HCT116 (cell line): Measurements from ENCODE around the gene BSND. TPM values are rescaled to one million over a fixed set of nuclear protein-coding genes. Genes with fewer than 3 reads are reported as not detected.

Experiments used
- ATAC-seq: fragments of 200-7000 bp; cut with Tn5 transposase; 2 replicates; pipeline ENCODE4 v1.9.1; 2020; ENCODE audit warnings: mild to moderate bottlenecking, moderate library complexity
- BruUV-seq: library from RNA; stranded (reverse); fragments of 400-500 nt; replicated peaks from 2 replicates; lab custom pipeline; 2021; lab: Mats Ljungman, UMichigan
- CTCF ChIA-PET: fragments of 300-600 bp; sonication (Branson Sonifier 250); formaldehyde crosslinking; loops from one replicate; lab custom pipeline; 2021; ENCODE audit warnings: antibody characterized with exemption; lab: Charles Lee
- POLR2A ChIA-PET: fragments of 300-600, 350-600 bp; sonication (Branson Sonifier 250); formaldehyde crosslinking; loops from one replicate; lab custom pipeline; 2021; ENCODE audit warnings: antibody characterized with exemption; lab: Charles Lee
- RAD21 ChIA-PET, 2 experiments: fragments of 300-600 bp; sonication (Branson Sonifier 250); formaldehyde crosslinking; loops; one replicate each; lab custom pipeline; 2023; ENCODE audit warnings: low total read pairs in 2 of 2; ENCODE audit not compliant: uncharacterized antibody in 2 of 2, unreplicated experiment in 2 of 2, low non-redundant PET in 1 of 2; lab: Charles Lee
- DNase-seq: peaks from one replicate; pipeline ENCODE4 v3.0.0-alpha.2; 2010; ENCODE audit warnings: low read depth, low spot score
- H2AFZ ChIP-seq: fragments of 200-600 bp; shearing (Covaris generic), sonication (generic); 2 replicates; pipeline ENCODE4 v1.6.1; 2017; ENCODE audit warnings: low read depth, mixed run types, mixed read lengths, antibody characterized with exemption, low read length; ENCODE audit not compliant: poor library complexity, severe bottlenecking
- H3K27ac ChIP-seq: 2 replicates; pipeline ENCODE4 v1.5.1; 2012; ENCODE audit warnings: low read depth, low read length
- H3K27me3 ChIP-seq: fragments of 200-600 bp; sonication (generic); 2 replicates; pipeline ENCODE4 v1.6.1; 2016; ENCODE audit warnings: mixed run types, low read length, mixed read lengths; ENCODE audit not compliant: insufficient read depth
- H3K36me3 ChIP-seq, 2 experiments: fragments of 200-500 bp in 1 of 2; fragments of 200-600 bp in 1 of 2; sonication (Bioruptor generic) in 1 of 2; sonication (generic) in 1 of 2; 2 replicates each; pipeline versions ENCODE4 v1.5.1 to v1.6.1; 2014 to 2016; ENCODE audit warnings: low read length in 2 of 2, inconsistent platforms in 1 of 2, mixed read lengths in 1 of 2, mixed run types in 1 of 2; ENCODE audit not compliant: insufficient read depth in 2 of 2, control insufficient read depth in 1 of 2
- H3K4me1 ChIP-seq, 2 experiments: fragments of 200-600 bp in 1 of 2; sonication (generic) in 1 of 2; 2 replicates each; pipeline versions ENCODE4 v1.5.1 to v1.6.1; 2012 to 2017; ENCODE audit warnings: low read length in 2 of 2, inconsistent platforms in 1 of 2, mild to moderate bottlenecking in 1 of 2, mixed read lengths in 1 of 2, mixed run types in 1 of 2, moderate library complexity in 1 of 2; ENCODE audit not compliant: insufficient read depth in 2 of 2, control insufficient read depth in 1 of 2
- H3K4me2 ChIP-seq: fragments of 200-600 bp; sonication (generic); 2 replicates; pipeline ENCODE4 v1.6.1; 2017; ENCODE audit warnings: mixed run types, low read length, mixed read lengths
- H3K4me3 ChIP-seq, 2 experiments: fragments of 200-600 bp in 1 of 2; sonication (generic) in 1 of 2; replicated peaks in 1 of 2; 2 replicates each; pipeline ENCODE4 v1.5.1; 2011 to 2016; ENCODE audit warnings: low read length in 2 of 2, control low read depth in 1 of 2, low read depth in 1 of 2, mild to moderate bottlenecking in 1 of 2, mixed read lengths in 1 of 2, mixed run types in 1 of 2
- H3K79me2 ChIP-seq: fragments of 200-600 bp; sonication (generic); 2 replicates; pipeline ENCODE4 v1.6.1; 2017; ENCODE audit warnings: mild to moderate bottlenecking, mixed run types, low read length, moderate library complexity, mixed read lengths; ENCODE audit not compliant: insufficient read depth
- H3K9ac ChIP-seq: fragments of 200-600 bp; sonication (generic); 2 replicates; pipeline ENCODE4 v1.6.1; 2016; ENCODE audit warnings: low read length, mixed read lengths
- H3K9me2 ChIP-seq: fragments of 200-600 bp; sonication (generic), shearing (Covaris generic); 2 replicates; pipeline ENCODE4 v1.6.1; 2017; ENCODE audit warnings: mixed run types, mild to moderate bottlenecking, moderate library complexity; ENCODE audit not compliant: insufficient read depth
- H3K9me3 ChIP-seq, 2 experiments: fragments of 200-500 bp in 1 of 2; fragments of 200-600 bp in 1 of 2; sonication (Bioruptor generic) in 1 of 2; sonication (generic) in 1 of 2; 2 replicates each; pipeline ENCODE4 v1.6.1; 2014 to 2017; ENCODE audit warnings: low read length in 2 of 2, mixed read lengths in 2 of 2, inconsistent platforms in 1 of 2, low read depth in 1 of 2, mild to moderate bottlenecking in 1 of 2, mixed run types in 1 of 2, moderate library complexity in 1 of 2; ENCODE audit not compliant: control insufficient read depth in 1 of 2, insufficient read depth in 1 of 2
- H4K20me1 ChIP-seq: fragments of 200-600 bp; sonication (generic), shearing (Covaris generic); 2 replicates; pipeline ENCODE4 v1.6.1; 2017; ENCODE audit warnings: mixed run types, mild to moderate bottlenecking, moderate library complexity; ENCODE audit not compliant: insufficient read depth
- ATF3 ChIP-seq: IDR thresholded peaks from 2 replicates; pipeline ENCODE4 v1.6.1; 2012
- CBX3 ChIP-seq: IDR thresholded peaks from 2 replicates; pipeline ENCODE4 v1.6.1; 2012; ENCODE audit warnings: low read depth
- CEBPB ChIP-seq: IDR thresholded peaks from 2 replicates; pipeline ENCODE4 v1.6.1; 2012; ENCODE audit warnings: low read depth
- EZH2 ChIP-seq: fragments of 200-600 bp; sonication (generic); IDR thresholded peaks from 2 replicates; pipeline ENCODE4 v1.6.1; 2017; ENCODE audit warnings: antibody characterized with exemption, mixed run types
- FOSL1 ChIP-seq: IDR thresholded peaks from 2 replicates; pipeline ENCODE4 v1.6.1; 2012; ENCODE audit warnings: low read depth
- MAX ChIP-seq: IDR thresholded peaks from 2 replicates; pipeline ENCODE4 v1.6.1; 2012
- POLR2A ChIP-seq: IDR thresholded peaks from 2 replicates; pipeline ENCODE4 v1.7.0; 2011; ENCODE audit warnings: borderline replicate concordance; ENCODE audit not compliant: insufficient read depth, insufficient read length; ENCODE audit errors: extremely low read depth
- POLR2AphosphoS5 ChIP-seq: IDR thresholded peaks from 2 replicates; pipeline ENCODE4 v1.6.1; 2011; ENCODE audit warnings: mild to moderate bottlenecking, low read depth, low read length, moderate library complexity
- TCF7L2 ChIP-seq: IDR thresholded peaks from 2 replicates; pipeline ENCODE4 v1.7.0; 2011; ENCODE audit warnings: borderline replicate concordance, inconsistent platforms; ENCODE audit not compliant: insufficient read depth, insufficient read length; ENCODE audit errors: extremely low read depth
- ZBTB33 ChIP-seq: IDR thresholded peaks from 2 replicates; pipeline ENCODE4 v1.6.1; 2011; ENCODE audit warnings: mild to moderate bottlenecking, low read length, moderate library complexity; ENCODE audit not compliant: insufficient replicate concordance; ENCODE audit errors: extremely low read depth
- ZNF274 ChIP-seq: fragments of 200-500 bp; sonication (Bioruptor generic); IDR thresholded peaks from 2 replicates; pipeline ENCODE4 v1.6.1; 2014; ENCODE audit warnings: mild to moderate bottlenecking, low read depth, low read length, inconsistent platforms
- intact Hi-C: fragments of 100-400 bp; cut with micrococcal nuclease; formaldehyde crosslinking; loops from 2 replicates; pipeline ENCODE4 v1.10.0; 2022
- total RNA-seq: library from RNA; stranded (reverse); gene quantifications from one replicate; pipeline ENCODE4 v1.2.1, GENCODE V29; 2021; ENCODE audit not compliant: unreplicated experiment
- TF ChIP-seq, protein P1 (sequence below), 3 experiments: fragments of 200-600 bp in 1 of 3; sonication (generic) in 1 of 3; IDR thresholded peaks in 2 of 3; conservative IDR thresholded peaks in 1 of 3; 2 replicates each; pipeline ENCODE4 v1.5.1; 2012 to 2017; ENCODE audit warnings: low read depth in 2 of 3, low read length in 2 of 3, antibody characterized with exemption in 1 of 3, borderline replicate concordance in 1 of 3, control low read depth in 1 of 3, mild to moderate bottlenecking in 1 of 3, mixed read lengths in 1 of 3, mixed run types in 1 of 3, moderate library complexity in 1 of 3; ENCODE audit not compliant: insufficient read depth in 1 of 3
- TF ChIP-seq, protein P2 (sequence below): IDR thresholded peaks from 2 replicates; pipeline ENCODE4 v1.6.1; 2012; ENCODE audit warnings: low read depth

The BSND gene
- total RNA-seq, 1 experiment from 2014 or later = not detected

GRCh38 chr1:54984131-54984842 lies 14.4 kb upstream of the BSND start (continued):
- TF ChIP-seq ZBTB33 = no peak
- TF ChIP-seq POLR2AphosphoS5 = no peak
- no peak for TF ChIP-seq TCF7L2
- no peak for TF ChIP-seq ATF3
- no peak for TF ChIP-seq CBX3
- TF ChIP-seq MAX = no peak
- no peak for TF ChIP-seq EZH2

DNA sequence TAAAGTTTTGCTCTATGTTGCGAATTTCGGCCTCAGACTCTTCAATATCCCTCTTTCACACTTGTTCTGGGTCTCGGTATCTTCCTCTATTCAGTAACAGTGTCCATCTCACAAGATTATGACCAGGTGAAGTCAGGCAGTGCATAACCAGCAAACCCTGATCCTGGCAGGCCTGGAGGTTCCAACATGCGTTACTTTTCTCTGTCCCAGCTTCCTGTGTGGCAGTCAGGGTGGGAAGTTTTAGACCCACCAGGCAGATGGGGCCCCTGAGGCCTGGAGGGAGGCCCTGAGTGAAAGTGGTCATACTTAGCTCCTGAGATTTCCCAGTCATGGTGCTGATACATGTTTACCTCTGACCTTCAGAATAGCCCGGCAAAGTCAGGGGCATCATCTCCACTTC lies 13.2 kb upstream of the BSND start:
- no peaks in the 10 kb centered on the region for H3K27me3 ChIP-seq
- H3K9me2 ChIP-seq = no peaks in the 10 kb centered on the region
- H3K9me3 ChIP-seq = no peaks in the 10 kb centered on the region
- ChIA-PET RAD21 (no interaction called here), POLR2A (no interaction called here), CTCF (no interaction called here)
- H3K4me2 ChIP-seq = no peak overlapping the region
- DNase-seq (no peak), ATAC-seq (no peak)
- no peak overlapping the region for H3K9ac ChIP-seq
- no peaks in the 10 kb centered on the region for H3K79me2 ChIP-seq
- no peak overlapping the region for H3K27ac ChIP-seq
- no peak overlapping the region for H2AFZ ChIP-seq
- no TSS peak for BruUV-seq
- no peaks in the 10 kb centered on the region for H3K36me3 ChIP-seq
- no peaks in the 10 kb centered on the region for H4K20me1 ChIP-seq
- peaks cover 0 to 9% of the 10 kb centered on the region in 2 experiments; a peak in 2 of 4 replicates for H3K4me1 ChIP-seq
- no peak overlapping the region for H3K4me3 ChIP-seq
- intact Hi-C loops = no loop called here
- TF ChIP-seq EZH2 (no peak), FOSL1 (no peak), POLR2AphosphoS5 (no peak), POLR2A (no peak), ZNF274 (no peak), ZBTB33 (no peak), CEBPB (no peak)
- TF ChIP-seq, protein P1, sequence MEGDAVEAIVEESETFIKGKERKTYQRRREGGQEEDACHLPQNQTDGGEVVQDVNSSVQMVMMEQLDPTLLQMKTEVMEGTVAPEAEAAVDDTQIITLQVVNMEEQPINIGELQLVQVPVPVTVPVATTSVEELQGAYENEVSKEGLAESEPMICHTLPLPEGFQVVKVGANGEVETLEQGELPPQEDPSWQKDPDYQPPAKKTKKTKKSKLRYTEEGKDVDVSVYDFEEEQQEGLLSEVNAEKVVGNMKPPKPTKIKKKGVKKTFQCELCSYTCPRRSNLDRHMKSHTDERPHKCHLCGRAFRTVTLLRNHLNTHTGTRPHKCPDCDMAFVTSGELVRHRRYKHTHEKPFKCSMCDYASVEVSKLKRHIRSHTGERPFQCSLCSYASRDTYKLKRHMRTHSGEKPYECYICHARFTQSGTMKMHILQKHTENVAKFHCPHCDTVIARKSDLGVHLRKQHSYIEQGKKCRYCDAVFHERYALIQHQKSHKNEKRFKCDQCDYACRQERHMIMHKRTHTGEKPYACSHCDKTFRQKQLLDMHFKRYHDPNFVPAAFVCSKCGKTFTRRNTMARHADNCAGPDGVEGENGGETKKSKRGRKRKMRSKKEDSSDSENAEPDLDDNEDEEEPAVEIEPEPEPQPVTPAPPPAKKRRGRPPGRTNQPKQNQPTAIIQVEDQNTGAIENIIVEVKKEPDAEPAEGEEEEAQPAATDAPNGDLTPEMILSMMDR (IDR thresholded peaks at IDR 0.05 in 2 of 3, conservative IDR thresholded peaks at IDR 0.05 in 1 of 3; ENCODE audit: borderline replicate concordance in 1 of 3, insufficient read depth in 1 of 3, low read depth in 2 of 3, low read length in 2 of 3) = no peak
- TF ChIP-seq, protein P2, sequence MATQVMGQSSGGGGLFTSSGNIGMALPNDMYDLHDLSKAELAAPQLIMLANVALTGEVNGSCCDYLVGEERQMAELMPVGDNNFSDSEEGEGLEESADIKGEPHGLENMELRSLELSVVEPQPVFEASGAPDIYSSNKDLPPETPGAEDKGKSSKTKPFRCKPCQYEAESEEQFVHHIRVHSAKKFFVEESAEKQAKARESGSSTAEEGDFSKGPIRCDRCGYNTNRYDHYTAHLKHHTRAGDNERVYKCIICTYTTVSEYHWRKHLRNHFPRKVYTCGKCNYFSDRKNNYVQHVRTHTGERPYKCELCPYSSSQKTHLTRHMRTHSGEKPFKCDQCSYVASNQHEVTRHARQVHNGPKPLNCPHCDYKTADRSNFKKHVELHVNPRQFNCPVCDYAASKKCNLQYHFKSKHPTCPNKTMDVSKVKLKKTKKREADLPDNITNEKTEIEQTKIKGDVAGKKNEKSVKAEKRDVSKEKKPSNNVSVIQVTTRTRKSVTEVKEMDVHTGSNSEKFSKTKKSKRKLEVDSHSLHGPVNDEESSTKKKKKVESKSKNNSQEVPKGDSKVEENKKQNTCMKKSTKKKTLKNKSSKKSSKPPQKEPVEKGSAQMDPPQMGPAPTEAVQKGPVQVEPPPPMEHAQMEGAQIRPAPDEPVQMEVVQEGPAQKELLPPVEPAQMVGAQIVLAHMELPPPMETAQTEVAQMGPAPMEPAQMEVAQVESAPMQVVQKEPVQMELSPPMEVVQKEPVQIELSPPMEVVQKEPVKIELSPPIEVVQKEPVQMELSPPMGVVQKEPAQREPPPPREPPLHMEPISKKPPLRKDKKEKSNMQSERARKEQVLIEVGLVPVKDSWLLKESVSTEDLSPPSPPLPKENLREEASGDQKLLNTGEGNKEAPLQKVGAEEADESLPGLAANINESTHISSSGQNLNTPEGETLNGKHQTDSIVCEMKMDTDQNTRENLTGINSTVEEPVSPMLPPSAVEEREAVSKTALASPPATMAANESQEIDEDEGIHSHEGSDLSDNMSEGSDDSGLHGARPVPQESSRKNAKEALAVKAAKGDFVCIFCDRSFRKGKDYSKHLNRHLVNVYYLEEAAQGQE = no peak
